Measurements from ENCODE around the gene TMCC1.
"Not testable (repeated sequence)": the region's sequence is repeated elsewhere in the genome, so short reads cannot be mapped to it uniquely, and the experiment has no call there.

The TMCC1 gene

DNA sequence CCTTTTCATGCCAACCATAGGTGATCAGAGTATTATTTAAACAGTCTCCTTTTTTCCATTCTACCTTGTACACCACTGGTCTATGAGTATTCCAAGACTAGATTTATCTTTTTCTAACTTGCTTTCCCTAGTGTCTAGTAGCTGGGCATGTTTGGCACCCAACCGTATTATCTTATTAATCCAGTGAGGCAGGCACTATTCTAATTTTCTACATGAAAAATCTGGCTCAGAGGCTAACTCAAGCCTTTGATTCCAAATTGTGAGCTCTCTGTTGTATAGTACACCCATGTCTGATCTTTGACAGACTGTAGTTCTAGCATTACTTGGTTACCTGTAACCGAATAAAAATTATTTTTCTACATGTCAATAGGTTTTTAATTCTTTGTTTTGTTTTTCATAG lies 210.3 kb downstream of the TMCC1 start:
- Histone ChIP-seq H3K27ac (replicated peaks) (no peak overlapping the region), H3K27me3 (ENCODE audit: insufficient read depth, poor library complexity, severe bottlenecking) (no peaks in the 10 kb centered on the region), H3K4me3 (replicated peaks; ENCODE audit: insufficient read depth, low read length) (no peak overlapping the region)
- DNase-seq (ENCODE audit: low read depth in 1 of 2, low spot score in 1 of 2), result no peak
- TF ChIP-seq GABPA (IDR thresholded peaks at IDR 0.05; ENCODE audit: low read depth) (no peak), POLR2AphosphoS5 (IDR thresholded peaks at IDR 0.05; ENCODE audit: low read depth) (no peak)
- TF ChIP-seq, protein P1, sequence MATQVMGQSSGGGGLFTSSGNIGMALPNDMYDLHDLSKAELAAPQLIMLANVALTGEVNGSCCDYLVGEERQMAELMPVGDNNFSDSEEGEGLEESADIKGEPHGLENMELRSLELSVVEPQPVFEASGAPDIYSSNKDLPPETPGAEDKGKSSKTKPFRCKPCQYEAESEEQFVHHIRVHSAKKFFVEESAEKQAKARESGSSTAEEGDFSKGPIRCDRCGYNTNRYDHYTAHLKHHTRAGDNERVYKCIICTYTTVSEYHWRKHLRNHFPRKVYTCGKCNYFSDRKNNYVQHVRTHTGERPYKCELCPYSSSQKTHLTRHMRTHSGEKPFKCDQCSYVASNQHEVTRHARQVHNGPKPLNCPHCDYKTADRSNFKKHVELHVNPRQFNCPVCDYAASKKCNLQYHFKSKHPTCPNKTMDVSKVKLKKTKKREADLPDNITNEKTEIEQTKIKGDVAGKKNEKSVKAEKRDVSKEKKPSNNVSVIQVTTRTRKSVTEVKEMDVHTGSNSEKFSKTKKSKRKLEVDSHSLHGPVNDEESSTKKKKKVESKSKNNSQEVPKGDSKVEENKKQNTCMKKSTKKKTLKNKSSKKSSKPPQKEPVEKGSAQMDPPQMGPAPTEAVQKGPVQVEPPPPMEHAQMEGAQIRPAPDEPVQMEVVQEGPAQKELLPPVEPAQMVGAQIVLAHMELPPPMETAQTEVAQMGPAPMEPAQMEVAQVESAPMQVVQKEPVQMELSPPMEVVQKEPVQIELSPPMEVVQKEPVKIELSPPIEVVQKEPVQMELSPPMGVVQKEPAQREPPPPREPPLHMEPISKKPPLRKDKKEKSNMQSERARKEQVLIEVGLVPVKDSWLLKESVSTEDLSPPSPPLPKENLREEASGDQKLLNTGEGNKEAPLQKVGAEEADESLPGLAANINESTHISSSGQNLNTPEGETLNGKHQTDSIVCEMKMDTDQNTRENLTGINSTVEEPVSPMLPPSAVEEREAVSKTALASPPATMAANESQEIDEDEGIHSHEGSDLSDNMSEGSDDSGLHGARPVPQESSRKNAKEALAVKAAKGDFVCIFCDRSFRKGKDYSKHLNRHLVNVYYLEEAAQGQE (IDR thresholded peaks at IDR 0.05; ENCODE audit: insufficient replicate concordance, low read depth), result no peak

DNA sequence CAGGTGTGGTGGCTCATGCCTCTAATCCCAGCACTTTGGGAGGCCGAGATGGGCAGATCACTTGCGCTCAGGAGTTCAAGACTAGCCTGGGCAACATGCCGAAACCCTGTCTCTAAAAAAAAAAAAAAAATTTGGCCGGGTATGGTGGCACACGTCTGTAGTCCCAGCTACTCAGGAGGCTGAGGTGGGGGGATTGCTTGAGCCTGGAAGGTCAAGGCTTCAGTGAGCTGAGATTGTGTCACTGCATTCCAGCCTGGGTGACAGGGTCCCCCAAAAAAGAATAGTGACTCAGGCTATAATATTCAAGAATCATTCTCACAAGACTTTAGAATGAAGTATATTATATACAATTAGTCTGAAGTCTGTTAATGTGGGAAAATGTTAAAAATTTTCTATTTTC lies 216.5 kb downstream of the TMCC1 start:
- Histone ChIP-seq H3K4me3 (replicated peaks; ENCODE audit: insufficient read depth, low read length) (no peak overlapping the region), H3K27me3 (ENCODE audit: insufficient read depth, poor library complexity, severe bottlenecking) (no peaks in the 10 kb centered on the region), H3K27ac (replicated peaks) (no peak overlapping the region)
- DNase-seq (ENCODE audit: low read depth in 1 of 2, low spot score in 1 of 2), result no peak
- no peak for TF ChIP-seq GABPA (IDR thresholded peaks at IDR 0.05; ENCODE audit: low read depth)
- no peak for TF ChIP-seq POLR2AphosphoS5 (IDR thresholded peaks at IDR 0.05; ENCODE audit: low read depth)
- TF ChIP-seq, protein P1 (IDR thresholded peaks at IDR 0.05; ENCODE audit: insufficient replicate concordance, low read depth), result no peak
- no peak for TF ChIP-seq SPI1 (IDR thresholded peaks at IDR 0.05; ENCODE audit: borderline replicate concordance, low read depth)
- TF ChIP-seq, protein P2, sequence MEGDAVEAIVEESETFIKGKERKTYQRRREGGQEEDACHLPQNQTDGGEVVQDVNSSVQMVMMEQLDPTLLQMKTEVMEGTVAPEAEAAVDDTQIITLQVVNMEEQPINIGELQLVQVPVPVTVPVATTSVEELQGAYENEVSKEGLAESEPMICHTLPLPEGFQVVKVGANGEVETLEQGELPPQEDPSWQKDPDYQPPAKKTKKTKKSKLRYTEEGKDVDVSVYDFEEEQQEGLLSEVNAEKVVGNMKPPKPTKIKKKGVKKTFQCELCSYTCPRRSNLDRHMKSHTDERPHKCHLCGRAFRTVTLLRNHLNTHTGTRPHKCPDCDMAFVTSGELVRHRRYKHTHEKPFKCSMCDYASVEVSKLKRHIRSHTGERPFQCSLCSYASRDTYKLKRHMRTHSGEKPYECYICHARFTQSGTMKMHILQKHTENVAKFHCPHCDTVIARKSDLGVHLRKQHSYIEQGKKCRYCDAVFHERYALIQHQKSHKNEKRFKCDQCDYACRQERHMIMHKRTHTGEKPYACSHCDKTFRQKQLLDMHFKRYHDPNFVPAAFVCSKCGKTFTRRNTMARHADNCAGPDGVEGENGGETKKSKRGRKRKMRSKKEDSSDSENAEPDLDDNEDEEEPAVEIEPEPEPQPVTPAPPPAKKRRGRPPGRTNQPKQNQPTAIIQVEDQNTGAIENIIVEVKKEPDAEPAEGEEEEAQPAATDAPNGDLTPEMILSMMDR (IDR thresholded peaks at IDR 0.05; ENCODE audit: insufficient read depth, low read length), result no peak

DNA sequence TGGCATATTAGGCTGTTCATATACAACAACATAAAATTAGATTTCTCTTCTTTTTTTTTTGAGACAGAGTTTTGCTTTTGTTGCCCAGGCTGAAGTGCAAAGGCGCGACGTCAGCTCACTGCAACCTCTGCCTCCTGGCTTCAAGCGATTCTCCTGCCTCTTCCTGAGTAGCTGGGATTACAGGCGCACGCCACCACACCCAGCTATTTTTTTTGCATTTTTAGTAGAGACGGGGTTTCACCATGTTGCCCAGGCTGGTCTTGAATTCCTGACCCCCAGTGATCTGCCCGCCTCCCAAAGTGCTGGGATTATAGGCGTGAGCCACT lies 218.8 kb downstream of the TMCC1 start:
- H3K27ac ChIP-seq (replicated peaks); H3K4me3 ChIP-seq (replicated peaks; ENCODE audit: insufficient read depth, low read length); DNase-seq (ENCODE audit: low read depth in 1 of 2, low spot score in 1 of 2); H3K27me3 ChIP-seq (ENCODE audit: insufficient read depth, poor library complexity, severe bottlenecking): not testable (repeated sequence)

DNA sequence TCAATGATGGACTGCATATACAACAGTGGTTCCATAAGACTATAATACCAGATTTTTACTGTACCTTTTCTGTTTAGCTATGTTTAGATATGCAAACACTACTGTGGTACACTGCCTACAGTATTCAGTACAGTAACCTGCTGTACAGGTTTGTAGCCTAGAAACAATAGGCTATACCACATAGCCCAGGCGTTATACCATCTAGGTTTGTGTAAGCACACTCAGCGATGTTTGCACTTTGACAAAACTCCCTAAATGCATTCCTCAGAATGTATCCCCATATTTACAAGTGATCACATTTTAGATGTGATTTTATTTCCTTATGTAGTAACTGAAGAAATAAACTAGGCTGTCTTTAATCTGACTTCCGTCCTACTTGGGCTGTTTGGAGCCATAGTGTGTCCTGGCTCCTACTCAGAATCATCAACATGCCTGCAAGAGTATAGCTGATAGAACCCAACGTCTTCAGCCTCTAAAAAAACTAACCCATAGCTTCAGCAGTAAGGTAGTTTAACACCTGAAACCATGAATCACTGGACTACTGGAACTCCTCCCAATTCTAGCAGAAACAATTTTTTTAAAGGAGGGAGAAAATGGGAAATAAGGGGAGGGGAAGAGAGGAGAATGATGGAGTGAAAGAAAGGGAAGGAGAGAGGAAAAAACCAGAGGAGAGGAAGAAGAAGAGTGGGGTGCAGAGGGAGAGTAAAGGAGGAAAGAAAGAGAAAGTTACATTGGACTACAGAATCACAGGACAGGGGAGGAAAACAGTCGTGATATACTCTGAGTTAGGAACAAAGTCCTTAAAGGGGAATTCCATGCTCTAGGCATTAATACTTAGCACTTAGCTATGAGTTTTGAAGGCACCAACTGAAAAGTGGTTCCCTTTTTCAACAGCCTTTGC lies 219.4 kb downstream of the TMCC1 start:
- TF ChIP-seq, protein P2 (IDR thresholded peaks at IDR 0.05; ENCODE audit: insufficient read depth, low read length), result no peak
- no peak for TF ChIP-seq POLR2AphosphoS5 (IDR thresholded peaks at IDR 0.05; ENCODE audit: low read depth)
- no peak for TF ChIP-seq GABPA (IDR thresholded peaks at IDR 0.05; ENCODE audit: low read depth)
- TF ChIP-seq, protein P1 (IDR thresholded peaks at IDR 0.05; ENCODE audit: insufficient replicate concordance, low read depth), result no peak
- TF ChIP-seq SPI1 (IDR thresholded peaks at IDR 0.05; ENCODE audit: borderline replicate concordance, low read depth), result no peak
- Histone ChIP-seq H3K27ac (replicated peaks) (no peak overlapping the region), H3K4me3 (replicated peaks; ENCODE audit: insufficient read depth, low read length) (no peak overlapping the region), H3K27me3 (ENCODE audit: insufficient read depth, poor library complexity, severe bottlenecking) (no peaks in the 10 kb centered on the region)
- no peak for DNase-seq (ENCODE audit: low read depth in 1 of 2, low spot score in 1 of 2)
